HFF-Myc (cell line): Measurements from ENCODE around the gene EN1.

Source experiments
- DNase-seq: peaks from one replicate; pipeline ENCODE4 v3.0.0-alpha.2; 2011; ENCODE audit warnings: low read depth; ENCODE audit errors: extremely low read depth
- H3K4me3 ChIP-seq: replicated peaks from 2 replicates; pipeline ENCODE4 v1.5.1; 2011; ENCODE audit warnings: low read depth, mild to moderate bottlenecking, control low read depth, low read length
- TF ChIP-seq, protein P1 (sequence below): IDR thresholded peaks from 2 replicates; pipeline ENCODE4 v1.5.1; 2012; ENCODE audit warnings: mild to moderate bottlenecking, low read depth, low read length, control low read depth; ENCODE audit errors: missing control alignments

The EN1 gene

DNA sequence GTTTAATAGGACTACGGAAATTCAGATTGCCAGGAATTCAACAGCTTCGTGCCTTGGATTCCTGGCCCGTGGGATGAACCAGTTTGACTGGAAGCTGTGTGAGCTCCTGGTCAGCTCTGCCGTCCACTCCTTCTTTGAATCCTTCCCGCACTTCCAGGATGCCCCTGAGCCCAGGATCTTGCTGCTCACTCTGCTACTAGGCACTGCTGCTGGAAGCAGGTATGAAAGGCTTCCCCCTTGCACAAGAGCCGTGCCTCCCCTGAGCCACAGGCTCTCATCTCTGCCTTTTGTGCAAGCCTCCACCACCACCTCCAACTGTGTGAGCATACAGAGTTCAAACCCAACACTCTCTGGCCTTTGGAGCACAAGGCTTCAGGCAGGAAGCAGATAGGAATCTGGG lies 34.9 kb downstream of the EN1 start:
- TF ChIP-seq, protein P1, sequence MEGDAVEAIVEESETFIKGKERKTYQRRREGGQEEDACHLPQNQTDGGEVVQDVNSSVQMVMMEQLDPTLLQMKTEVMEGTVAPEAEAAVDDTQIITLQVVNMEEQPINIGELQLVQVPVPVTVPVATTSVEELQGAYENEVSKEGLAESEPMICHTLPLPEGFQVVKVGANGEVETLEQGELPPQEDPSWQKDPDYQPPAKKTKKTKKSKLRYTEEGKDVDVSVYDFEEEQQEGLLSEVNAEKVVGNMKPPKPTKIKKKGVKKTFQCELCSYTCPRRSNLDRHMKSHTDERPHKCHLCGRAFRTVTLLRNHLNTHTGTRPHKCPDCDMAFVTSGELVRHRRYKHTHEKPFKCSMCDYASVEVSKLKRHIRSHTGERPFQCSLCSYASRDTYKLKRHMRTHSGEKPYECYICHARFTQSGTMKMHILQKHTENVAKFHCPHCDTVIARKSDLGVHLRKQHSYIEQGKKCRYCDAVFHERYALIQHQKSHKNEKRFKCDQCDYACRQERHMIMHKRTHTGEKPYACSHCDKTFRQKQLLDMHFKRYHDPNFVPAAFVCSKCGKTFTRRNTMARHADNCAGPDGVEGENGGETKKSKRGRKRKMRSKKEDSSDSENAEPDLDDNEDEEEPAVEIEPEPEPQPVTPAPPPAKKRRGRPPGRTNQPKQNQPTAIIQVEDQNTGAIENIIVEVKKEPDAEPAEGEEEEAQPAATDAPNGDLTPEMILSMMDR: no peak
- no peak for DNase-seq
- no peak overlapping the region for H3K4me3 ChIP-seq

DNA sequence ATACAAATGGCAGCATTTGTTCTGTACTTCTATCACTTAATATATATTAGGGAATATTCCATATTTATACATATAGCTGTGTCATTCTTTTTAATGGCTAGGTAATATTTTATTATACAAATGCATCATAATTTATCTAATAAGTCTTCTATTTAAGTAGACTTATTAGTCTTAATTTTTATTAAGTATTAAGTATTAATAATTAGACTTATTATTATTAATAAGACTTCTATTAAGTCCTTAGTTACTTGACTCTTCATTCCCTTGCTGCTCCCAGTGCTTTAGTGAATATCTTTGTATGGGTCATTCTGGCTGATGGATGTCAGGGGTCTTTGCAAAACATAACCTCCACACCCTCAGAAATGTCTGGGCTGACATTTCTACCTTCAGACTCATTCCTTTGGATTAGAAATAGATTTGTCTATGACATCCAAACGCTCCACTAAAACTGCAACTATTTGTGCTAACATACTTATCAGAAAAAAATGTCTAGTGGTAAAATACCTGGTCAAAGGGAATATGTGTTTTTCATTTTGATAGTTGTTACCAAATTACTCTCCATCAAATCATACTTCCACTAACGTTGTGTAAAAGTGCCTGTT lies 35.8 kb downstream of the EN1 start:
- no peak for DNase-seq
- H3K4me3 ChIP-seq: no peak overlapping the region
- TF ChIP-seq, protein P1: no peak

DNA sequence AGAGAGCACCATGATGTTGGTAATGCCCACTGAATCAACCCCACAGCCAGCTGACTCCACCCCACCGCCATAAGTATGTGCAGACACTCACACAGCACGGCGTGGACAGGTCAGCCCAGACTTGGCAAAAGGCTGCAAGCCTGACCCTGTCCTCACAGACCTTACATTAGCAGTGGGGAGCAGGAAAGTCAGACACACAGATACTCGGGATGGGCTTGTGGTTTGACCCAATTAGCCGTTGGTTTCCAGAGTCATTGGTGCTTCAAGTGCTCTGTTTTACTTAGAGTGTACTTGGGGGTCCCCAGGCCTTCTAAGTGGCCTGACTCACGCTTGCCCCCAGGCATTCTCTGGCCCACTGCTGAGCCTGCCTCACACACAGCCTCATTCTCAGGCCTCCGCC lies 36.7 kb downstream of the EN1 start:
- DNase-seq: no peak
- TF ChIP-seq, protein P1: no peak
- H3K4me3 ChIP-seq: no peak overlapping the region

DNA sequence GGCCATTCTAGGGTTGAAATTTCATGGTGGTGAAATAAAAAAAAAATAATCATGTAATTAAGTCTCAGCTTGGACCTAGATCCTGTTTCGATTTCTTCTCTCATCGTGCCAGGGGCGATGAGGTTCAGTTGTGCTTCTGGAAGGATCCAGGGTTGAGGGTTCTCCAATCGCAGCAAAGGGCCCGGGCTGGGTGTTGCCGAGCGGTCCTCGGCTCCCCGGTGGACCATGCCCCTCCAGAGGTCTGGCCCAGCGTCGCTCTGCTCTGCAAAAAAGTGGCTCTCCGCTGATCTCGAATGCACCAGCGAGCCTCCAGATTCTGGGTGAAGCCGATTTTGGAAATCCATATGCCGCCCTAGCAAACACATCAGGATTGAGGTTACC lies 39.0 kb downstream of the EN1 start:
- no peak for DNase-seq
- no peak overlapping the region for H3K4me3 ChIP-seq
- TF ChIP-seq, protein P1: no peak

DNA sequence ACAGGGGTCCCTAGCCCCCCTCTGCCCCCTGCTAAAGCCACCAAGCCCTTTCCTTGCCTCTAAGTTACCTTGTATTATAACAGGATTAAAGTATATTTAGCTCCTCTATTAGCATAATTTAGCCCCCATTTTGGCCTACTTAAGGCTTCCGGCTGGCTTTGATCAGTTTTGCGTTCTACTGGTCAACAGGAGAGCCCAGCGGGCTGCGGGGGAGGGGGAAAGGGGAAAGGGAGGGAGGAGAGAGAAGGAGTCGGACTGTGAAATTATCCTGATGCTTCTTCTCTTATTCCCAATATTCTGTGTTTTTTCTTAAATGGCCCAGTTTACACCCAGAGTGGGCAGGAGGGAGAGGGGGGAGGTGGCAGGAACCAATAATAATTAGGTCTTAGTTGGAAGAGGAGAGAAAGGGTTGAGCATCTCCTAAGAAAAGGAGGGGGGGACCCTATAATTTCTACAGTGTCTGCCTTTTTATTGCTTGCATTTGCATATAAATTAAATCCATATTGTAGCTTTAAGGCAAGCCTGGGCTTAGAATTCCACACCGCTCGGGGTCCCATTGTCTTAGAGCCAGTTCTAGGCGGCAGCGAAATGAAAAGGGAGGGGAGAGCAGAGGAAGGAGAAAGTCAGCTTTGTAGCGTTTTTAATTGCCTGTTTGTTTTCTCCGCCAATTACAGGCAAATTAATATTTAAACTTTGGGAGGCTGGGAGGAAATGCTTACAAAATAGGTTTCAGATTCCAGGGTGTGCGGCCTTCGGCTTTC lies 39.6 kb downstream of the EN1 start:
- TF ChIP-seq, protein P1: no peak
- H3K4me3 ChIP-seq: no peak overlapping the region
- no peak for DNase-seq

DNA sequence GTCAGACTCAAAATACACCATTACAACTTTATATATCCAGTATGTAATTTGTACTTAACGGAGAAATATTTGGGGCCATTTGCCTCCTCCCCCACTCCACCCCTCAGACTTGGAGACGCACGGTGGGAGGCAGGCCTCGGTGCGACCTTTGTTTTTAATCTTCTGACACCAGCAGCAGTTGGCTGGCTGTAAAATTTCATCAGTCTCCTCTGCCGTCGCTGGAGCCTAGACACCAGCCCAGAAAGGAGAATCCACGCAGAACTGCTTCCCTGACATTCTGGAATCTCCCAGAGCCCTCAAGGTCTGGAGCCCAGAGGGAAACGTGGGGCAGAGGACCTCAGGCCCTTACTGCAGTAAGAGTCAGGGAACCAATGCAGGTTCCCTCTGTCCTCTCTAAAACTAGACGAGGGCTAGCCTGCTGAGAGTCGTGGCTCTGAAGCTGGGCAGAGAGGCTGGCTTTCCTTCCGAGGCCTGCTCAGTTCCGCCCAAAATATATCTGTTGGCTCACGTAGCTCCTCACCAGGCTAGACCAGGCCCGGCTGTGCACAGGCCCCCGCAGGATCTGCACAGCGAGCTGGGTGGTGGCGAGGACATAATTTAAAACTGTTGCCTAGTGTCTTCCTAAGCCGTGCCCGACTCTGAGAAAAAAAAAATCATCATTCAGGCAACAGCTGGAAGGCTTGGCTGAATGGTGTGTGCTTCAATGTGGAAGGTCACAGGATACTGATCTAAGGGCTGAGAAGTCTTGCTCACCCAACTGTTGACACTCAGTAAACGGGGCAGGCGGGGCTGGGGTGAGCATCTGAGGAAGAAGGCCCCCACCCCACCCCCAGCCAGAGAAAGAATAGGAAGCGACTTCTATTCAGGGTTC lies 40.4 kb downstream of the EN1 start:
- DNase-seq: no peak
- TF ChIP-seq, protein P1: no peak
- H3K4me3 ChIP-seq: no peak overlapping the region
